NB4 (cell line): Measurements from ENCODE around the gene CYP19A1.

Source experiments
- DNase-seq: peaks from one replicate; pipeline ENCODE4 v3.0.0; 2010; ENCODE audit warnings: low read depth
- H3K4me3 ChIP-seq: one replicate; pipeline ENCODE4 v1.5.1; 2011; ENCODE audit warnings: mild to moderate bottlenecking, low read depth, low read length, moderate library complexity
- CTCF ChIP-seq: IDR thresholded peaks from one replicate; pipeline ENCODE4 v1.5.1; 2012; ENCODE audit warnings: low read depth, low read length
- MAX ChIP-seq: IDR thresholded peaks from 2 replicates; pipeline ENCODE4 v1.6.1; 2011; ENCODE audit warnings: low read depth, low read length
- MYC ChIP-seq: IDR thresholded peaks from 2 replicates; pipeline ENCODE4 v1.6.1; 2011; ENCODE audit warnings: low read depth, low read length
- POLR2A ChIP-seq: IDR thresholded peaks from 2 replicates; pipeline ENCODE4 v1.6.1; 2011; ENCODE audit warnings: mild to moderate bottlenecking; ENCODE audit not compliant: insufficient read length; ENCODE audit errors: extremely low read depth

CYP19A1 gene

GRCh38 chr15:51226576-51227210, 111.7 kb downstream of the CYP19A1 start:
- TF ChIP-seq MAX (no peak), CTCF (no peak), MYC (no peak), POLR2A (no peak)
- no peak overlapping the region for H3K4me3 ChIP-seq
- DNase-seq, result no peak

- H3K4me3 ChIP-seq, result no peak overlapping the region
- peak; percentile 35 for DNase-seq
- TF ChIP-seq MAX (no peak), POLR2A (no peak), CTCF (no peak), MYC (no peak)
Measured at GRCh38 chr15:51224428-51224827, 114.0 kb downstream of the CYP19A1 start.

GRCh38 chr15:51223771-51224229, 114.6 kb downstream of the CYP19A1 start:
- TF ChIP-seq MAX (peak; percentile 37; the same call in 1 of the 2 replicates), CTCF (no peak)
- DNase-seq, result peak; percentile 82
- no peak overlapping the region for H3K4me3 ChIP-seq

- TF ChIP-seq MAX, result no peak
- no peak for TF ChIP-seq CTCF
- no peak for TF ChIP-seq POLR2A
- TF ChIP-seq MYC, result no peak
- no peak for DNase-seq
- no peak overlapping the region for H3K4me3 ChIP-seq
Measured at GRCh38 chr15:51218299-51218938, 120.0 kb downstream of the CYP19A1 start.

GRCh38 chr15:51212909-51213308, 125.5 kb downstream of the CYP19A1 start:
- TF ChIP-seq MYC (no peak), MAX (no peak), CTCF (no peak), POLR2A (no peak)
- no peak for DNase-seq
- no peak overlapping the region for H3K4me3 ChIP-seq
